Muscle layer of colon (tissue), 2 donors: ENCODE results near the gene RHOF.

ENCODE experiments used
- H3K27ac ChIP-seq: one replicate; pipeline ENCODE4 v1.7.0; 2013; ENCODE audit warnings: low read depth, mild to moderate bottlenecking, low read length, moderate library complexity
- H3K27me3 ChIP-seq, 2 donors: one replicate each; pipeline ENCODE4 v1.7.0; 2013; ENCODE audit warnings: low read length in 2 of 2, mild to moderate bottlenecking in 2 of 2; ENCODE audit not compliant: insufficient read depth in 2 of 2, control insufficient read depth in 1 of 2
- H3K36me3 ChIP-seq: one replicate; pipeline ENCODE4 v1.7.0; 2013; ENCODE audit warnings: mild to moderate bottlenecking, low read length; ENCODE audit not compliant: insufficient read depth
- H3K4me1 ChIP-seq: one replicate; pipeline ENCODE4 v1.7.0; 2013; ENCODE audit warnings: mild to moderate bottlenecking, low read length; ENCODE audit not compliant: insufficient read depth
- H3K4me3 ChIP-seq, 2 donors: one replicate each; pipeline ENCODE4 v1.7.0; 2013; ENCODE audit warnings: low read length in 2 of 2, low read depth in 1 of 2, mild to moderate bottlenecking in 1 of 2, moderate library complexity in 1 of 2
- H3K9ac ChIP-seq: one replicate; pipeline ENCODE4 v1.7.0; 2013; ENCODE audit warnings: low read length
- H3K9me3 ChIP-seq: one replicate; pipeline ENCODE4 v1.7.0; 2013; ENCODE audit warnings: mild to moderate bottlenecking, low read length
- donor health status: abdominal sarcoma.
- donor health status: Adenocarcinoma of cecum.

Gene RHOF, protein sequence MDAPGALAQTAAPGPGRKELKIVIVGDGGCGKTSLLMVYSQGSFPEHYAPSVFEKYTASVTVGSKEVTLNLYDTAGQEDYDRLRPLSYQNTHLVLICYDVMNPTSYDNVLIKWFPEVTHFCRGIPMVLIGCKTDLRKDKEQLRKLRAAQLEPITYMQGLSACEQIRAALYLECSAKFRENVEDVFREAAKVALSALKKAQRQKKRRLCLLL

DNA sequence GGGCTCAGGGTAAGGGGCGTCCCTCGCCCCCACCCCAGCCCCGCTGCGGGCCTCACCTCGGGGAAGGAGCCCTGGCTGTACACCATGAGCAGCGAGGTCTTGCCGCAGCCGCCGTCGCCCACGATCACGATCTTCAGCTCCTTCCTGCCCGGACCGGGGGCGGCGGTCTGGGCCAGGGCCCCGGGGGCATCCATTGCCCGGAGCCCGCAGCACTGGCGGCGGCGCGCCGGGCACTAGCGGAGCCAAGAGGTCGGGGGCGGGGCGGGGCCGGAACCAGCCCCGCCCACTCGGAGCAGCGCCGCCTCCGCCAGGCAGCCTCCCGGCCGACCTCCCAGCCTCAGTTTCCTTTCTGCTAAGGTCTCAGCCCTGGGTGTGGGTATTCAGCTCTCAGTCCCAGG is at the start of gene RHOF:
TSS of gene RHOF (minus strand) at position 249 of the 398 bp plus-strand sequence. CDS start at position 194, 55 bp downstream.
- Histone ChIP-seq H3K27me3 (no peaks in the 10 kb centered on the region), H3K27ac (peak within 1 kb of the TSS; percentile 85), H3K4me1 (peaks cover 47% of the 10 kb centered on the region), H3K4me3 (peak within 1 kb of the TSS; percentile 77 to 80), H3K9me3 (no peaks in the 10 kb centered on the region), H3K9ac (peak within 1 kb of the TSS; percentile 38), H3K36me3 (peaks cover 14% of the 10 kb centered on the region)

DNA sequence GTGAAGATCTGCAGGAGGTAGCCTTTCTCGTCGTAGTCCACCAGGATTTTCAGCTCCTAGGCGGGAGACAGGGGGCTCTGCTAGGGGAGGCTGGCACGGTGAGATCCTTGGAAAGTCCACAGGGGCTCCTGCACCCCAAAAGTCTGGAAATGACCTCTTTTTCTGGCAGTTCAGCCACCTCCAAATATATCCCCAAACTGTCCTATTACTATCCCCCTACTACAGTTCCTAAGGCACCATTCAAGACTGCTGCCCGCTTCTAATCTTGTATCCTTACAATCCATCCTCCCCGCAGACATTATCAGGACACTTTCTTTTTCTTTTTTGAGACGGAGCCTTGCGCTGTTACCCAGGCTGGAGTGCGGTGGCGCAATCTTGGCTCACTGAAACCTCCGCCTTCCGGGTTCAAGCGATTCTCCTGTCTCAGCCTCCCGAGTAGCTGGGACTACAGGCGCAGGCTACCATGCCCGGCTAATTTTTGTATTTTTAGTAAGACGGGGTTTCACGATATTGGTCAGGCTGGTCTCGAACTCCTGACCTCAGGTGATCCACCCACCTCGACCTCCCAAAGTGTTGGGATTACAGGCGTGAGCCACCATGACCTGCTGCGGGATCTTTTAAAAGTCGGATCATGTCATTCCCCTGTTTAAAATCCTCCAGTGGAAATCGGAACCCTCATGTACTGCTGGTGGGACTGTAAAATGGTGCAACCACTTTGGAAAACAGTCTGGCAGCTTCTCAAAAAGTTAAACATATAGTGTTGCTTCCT is 46.7 kb upstream of the RHOF start:
- H3K4me3 ChIP-seq, result peak overlapping the region; percentile 64 to 92
- H3K27ac ChIP-seq, result peak overlapping the region; percentile 72
- H3K4me1 ChIP-seq, result peaks cover 5% of the 10 kb centered on the region
- H3K9ac ChIP-seq, result peak overlapping the region; percentile 36
- H3K36me3 ChIP-seq, result no peaks in the 10 kb centered on the region
- H3K27me3 ChIP-seq, result no peaks in the 10 kb centered on the region
- no peaks in the 10 kb centered on the region for H3K9me3 ChIP-seq

DNA sequence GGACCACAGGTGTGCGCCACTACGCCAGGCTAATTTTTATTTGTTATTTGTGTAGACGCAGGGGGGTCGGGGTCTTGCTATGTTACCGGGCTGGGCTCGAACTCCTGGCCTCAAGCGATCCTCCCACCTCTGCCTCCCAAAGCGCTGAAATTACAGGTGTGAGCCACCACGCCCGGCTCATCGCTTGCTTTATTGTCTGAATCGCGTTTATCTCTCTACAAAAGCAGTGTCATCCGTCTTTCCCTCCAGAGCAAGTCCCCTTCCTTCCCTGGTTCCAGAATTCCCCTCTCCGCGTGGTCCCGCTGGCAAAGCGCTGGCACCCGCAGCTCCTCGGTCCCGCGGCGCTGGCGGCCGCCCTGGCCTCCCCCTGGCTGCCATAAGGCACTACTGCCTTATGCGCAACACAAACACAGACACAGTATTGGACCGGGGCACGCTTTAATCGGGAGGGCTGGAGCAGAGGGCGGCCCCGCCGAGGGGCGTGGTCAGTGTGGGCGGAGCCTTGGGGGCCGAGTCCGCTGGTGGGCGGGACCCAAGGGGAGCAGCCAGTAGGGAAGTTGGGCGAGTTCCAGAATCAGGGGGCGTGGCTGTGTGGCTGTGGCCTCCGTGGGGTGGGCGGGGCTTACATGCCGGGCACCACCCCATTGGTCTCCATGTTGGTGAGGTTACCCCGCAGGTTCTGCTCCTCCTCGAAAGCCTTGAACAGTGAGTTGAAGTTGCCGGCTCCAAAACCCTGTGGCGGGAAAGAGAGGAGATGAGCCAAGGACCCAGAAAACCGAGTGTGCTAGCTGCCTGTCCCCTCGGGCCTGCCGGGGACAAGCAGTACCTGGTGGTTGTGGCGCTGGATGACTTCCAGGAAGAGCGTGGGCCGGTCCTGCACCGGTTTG is 45.9 kb upstream of the RHOF start:
- Histone ChIP-seq H3K36me3 (no peaks in the 10 kb centered on the region), H3K4me3 (peak overlapping the region; percentile 64 to 92), H3K27ac (peak overlapping the region; percentile 72), H3K27me3 (no peaks in the 10 kb centered on the region), H3K4me1 (peaks cover 5% of the 10 kb centered on the region), H3K9me3 (no peaks in the 10 kb centered on the region), H3K9ac (peak overlapping the region; percentile 36)

DNA sequence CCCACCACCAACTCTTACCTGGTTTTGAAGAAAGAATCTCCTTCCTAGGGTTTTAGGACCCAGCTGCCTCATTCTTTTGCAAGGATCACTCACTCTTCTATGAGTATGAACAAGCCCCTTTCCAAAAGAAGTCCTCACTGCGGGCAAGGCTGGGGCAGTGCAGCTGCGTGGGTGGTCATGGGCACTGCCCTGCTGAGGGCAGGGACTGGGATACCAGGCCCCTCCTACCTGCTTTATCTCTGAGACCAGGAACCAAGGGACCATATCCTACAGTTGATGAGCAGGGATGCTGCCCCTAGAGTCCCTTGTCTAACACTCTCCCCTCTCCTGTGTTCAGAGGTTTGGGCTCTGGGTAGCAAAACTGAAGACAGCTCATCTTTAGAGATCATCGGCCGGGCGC is 44.6 kb upstream of the RHOF start:
- Histone ChIP-seq H3K27me3 (no peaks in the 10 kb centered on the region), H3K4me3 (no peak overlapping the region), H3K36me3 (no peaks in the 10 kb centered on the region), H3K4me1 (peaks cover 5% of the 10 kb centered on the region), H3K9ac (no peak overlapping the region), H3K9me3 (no peaks in the 10 kb centered on the region), H3K27ac (no peak overlapping the region)

DNA sequence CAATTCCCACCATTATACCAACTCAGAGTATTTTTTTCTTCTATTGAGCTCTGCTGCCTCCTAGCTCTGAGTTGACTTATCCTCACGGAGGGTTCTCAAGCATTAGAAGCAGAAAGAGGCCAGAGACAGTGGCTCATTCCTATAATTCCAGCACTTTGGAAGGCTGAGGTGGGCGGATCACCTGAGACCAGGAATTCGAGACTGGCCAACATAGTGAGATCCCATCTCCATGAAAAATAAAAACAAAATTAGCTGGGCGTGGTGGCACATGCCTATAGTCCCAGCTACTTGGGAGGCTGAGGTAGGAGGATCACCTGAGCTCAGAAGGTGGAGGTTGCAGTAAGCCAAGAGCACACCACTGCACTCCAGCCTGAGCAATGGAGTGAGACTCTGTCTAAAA is 44.2 kb upstream of the RHOF start:
- Histone ChIP-seq H3K4me3 (no peak overlapping the region), H3K4me1 (peaks cover 5% of the 10 kb centered on the region), H3K27ac (no peak overlapping the region), H3K36me3 (no peaks in the 10 kb centered on the region), H3K9me3 (no peaks in the 10 kb centered on the region), H3K27me3 (no peaks in the 10 kb centered on the region), H3K9ac (no peak overlapping the region)

DNA sequence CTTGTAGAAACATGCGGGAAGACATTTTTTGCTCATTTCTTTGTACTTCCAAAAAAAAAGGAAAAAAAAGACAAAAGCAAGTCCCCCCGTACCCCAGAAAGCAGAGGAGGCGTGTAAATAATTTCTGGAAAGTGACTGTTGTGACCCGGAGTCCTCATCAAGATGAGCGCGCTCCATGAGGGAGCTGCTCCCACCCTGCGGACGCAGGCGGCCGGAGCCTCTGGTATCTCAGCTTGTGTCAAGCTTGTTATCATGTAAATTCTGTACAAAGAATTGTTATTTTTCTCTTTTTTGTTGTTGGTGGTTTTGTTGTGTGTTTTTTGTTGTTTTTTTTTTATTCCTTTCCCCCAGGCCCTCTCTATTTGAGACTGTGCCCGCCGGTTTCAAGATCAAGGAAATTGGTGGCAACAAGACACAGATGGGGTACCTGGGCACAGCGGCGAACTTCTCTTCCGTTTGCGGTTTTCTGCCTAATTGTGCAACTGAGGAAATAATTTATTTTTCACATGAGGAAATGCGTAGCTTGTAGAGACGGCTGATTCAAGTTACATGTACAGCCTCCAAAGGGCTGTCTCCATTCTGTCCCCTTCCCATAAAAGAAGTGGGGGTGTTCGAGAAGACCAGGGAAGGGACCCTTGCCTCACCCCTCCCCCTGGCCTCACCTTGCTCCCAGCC is 38.2 kb upstream of the RHOF start:
- H3K36me3 ChIP-seq, result peaks cover 53% of the 10 kb centered on the region

DNA sequence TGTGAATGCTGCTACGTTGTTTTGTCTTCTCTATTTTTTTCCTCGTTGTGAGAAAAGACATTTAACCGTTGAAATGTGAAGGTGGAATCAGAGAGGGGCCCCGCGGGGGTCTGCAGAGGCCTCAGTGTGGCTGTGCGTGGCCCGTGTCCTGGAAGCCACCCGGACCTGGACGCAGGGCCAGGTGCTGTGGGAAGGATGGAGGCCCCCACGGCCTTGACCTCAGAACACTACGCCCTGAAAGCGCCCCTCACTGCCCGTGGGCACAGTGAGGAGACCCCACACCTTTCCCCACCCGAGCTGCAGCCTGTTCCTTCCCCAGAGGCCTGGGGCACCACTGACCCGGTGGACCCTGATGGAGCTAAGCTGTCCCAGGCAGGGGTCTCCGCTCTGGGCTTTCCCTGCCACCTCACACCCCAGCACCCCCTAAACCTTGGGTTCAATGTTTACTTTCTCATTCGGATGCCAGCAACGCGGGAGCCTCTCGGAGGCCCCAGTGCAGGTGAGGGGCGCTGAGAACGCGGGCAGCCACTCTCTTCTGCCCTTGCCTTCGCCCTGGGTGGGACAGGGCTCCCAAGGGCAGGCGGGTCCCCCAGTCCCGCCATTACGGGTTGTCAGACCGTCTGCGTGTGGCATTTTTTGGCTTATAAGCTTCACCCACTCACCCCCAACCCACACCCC is 37.2 kb upstream of the RHOF start:
- Histone ChIP-seq H3K9me3 (no peaks in the 10 kb centered on the region), H3K36me3 (peaks cover 57% of the 10 kb centered on the region), H3K4me3 (no peak overlapping the region), H3K27me3 (no peaks in the 10 kb centered on the region), H3K27ac (no peak overlapping the region), H3K9ac (no peak overlapping the region), H3K4me1 (peaks cover 9% of the 10 kb centered on the region)

More for the DNA sequence above, 38.2 kb upstream of the RHOF start:
- no peak overlapping the region for H3K9ac ChIP-seq
- no peaks in the 10 kb centered on the region for H3K27me3 ChIP-seq
- no peak overlapping the region for H3K4me3 ChIP-seq
- no peak overlapping the region for H3K27ac ChIP-seq
- H3K9me3 ChIP-seq, result no peaks in the 10 kb centered on the region
- peaks cover 9% of the 10 kb centered on the region for H3K4me1 ChIP-seq

DNA sequence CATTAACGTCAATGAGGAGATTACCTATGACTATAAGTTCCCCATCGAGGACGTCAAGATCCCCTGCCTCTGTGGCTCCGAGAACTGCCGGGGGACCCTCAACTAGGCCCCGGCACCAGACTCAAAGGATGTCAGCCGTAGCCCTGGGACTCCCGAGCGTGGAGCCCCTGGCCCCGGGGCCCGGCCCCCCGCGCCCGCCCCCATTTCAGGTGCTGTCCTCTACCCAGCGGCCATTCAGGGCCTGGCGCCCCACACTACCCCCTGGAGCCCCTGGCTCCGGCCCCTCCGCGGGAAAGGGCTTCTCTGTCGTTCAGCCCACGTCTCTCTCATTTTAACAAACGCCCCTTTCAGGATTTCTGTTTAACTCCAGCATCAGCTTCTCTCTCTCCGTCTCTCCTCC is 36.6 kb upstream of the RHOF start:
- H3K27me3 ChIP-seq, result no peaks in the 10 kb centered on the region
- no peak overlapping the region for H3K4me3 ChIP-seq
- H3K9ac ChIP-seq, result no peak overlapping the region
- peaks cover 9% of the 10 kb centered on the region for H3K4me1 ChIP-seq
- peaks cover 57% of the 10 kb centered on the region for H3K36me3 ChIP-seq
- no peak overlapping the region for H3K27ac ChIP-seq
- H3K9me3 ChIP-seq, result no peaks in the 10 kb centered on the region

DNA sequence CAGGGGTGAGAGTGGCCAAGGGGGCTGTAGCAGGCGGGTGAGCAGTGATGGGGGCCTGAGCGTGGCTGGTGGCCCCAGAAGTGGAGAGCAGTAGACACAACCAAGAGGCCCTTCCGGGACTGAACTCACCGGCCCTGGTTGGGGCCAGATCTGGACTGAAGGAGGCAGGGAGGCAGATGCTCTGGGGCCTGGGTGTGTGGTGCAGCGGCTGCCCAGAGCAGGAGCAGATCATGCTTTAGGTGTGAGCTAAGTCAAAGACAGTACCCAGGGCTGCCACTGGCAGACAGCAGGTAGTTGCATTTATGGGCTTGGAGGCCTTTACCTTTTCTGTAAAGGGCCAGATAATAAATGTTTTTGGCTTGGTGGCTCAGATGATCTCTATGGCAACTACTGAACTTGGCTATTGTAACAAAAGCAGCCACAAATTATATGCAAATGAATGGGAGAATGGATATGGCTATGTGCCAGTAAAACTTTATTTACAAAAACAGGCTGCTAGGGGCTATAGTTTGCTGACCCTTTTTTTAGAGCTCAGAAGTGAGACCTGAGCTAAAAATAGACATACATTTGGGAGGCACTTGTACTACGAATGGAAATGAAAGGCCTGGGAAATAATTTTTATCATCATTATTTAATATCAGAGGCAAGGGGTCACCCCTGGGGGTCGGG is 35.9 kb upstream of the RHOF start:
- Histone ChIP-seq H3K36me3 (peaks cover 60% of the 10 kb centered on the region), H3K9me3 (no peaks in the 10 kb centered on the region), H3K4me3 (no peak overlapping the region), H3K4me1 (peaks cover 9% of the 10 kb centered on the region), H3K27me3 (no peaks in the 10 kb centered on the region), H3K27ac (no peak overlapping the region), H3K9ac (no peak overlapping the region)

DNA sequence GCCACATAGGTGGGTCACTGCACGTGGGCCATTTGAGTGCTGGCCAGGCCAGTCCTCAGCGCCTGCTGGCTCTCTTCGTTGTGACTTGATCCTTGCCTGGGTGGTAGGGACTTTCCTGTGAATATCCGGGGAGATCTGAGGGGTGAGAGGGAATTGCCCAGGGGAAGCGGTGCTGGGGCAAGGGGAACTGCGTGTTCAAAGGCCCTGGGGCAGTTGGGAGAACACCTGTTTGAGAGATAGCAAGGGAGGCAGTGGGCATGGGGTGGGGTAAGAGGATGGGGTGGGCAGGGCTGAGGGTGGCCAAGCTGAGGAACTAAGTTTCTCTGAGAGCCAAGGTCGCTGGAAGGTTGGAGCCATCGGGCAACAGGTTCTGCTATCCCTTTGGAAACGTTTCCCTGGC is 35.3 kb upstream of the RHOF start:
- Histone ChIP-seq H3K27ac (no peak overlapping the region), H3K4me1 (peaks cover 9% of the 10 kb centered on the region), H3K9me3 (no peaks in the 10 kb centered on the region), H3K27me3 (no peaks in the 10 kb centered on the region), H3K36me3 (peaks cover 66% of the 10 kb centered on the region), H3K4me3 (no peak overlapping the region), H3K9ac (no peak overlapping the region)
